Fibroblast of skin of left biceps (primary cell): ENCODE measurements around the gene DUOX1.

Experiments
- DNase-seq, 2 experiments: peaks; one replicate each; pipeline ENCODE4 v3.0.0-alpha.2; 2013; ENCODE audit warnings: low read depth in 2 of 2

DUOX1 gene

DNA sequence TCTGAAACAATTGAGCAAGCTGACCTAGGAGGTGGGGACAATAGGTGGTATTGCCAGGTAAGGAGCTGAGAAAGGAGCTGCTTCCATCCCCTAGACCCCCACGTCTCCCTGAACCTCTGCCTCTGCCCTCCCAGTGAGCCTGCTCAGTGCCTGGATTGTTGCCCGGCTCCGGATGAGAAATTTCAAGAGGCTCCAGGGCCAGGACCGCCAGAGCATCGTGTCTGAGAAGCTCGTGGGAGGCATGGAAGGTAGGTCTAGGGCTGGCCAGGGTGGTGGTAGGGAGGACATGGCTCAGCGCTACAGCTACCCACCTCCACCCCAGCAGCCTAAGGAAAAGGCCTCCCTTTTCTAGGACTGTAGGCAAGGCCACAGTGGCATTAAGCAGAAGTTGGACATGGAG lies 13.3 kb downstream of the DUOX1 start:
- DNase-seq = no peak

DNA sequence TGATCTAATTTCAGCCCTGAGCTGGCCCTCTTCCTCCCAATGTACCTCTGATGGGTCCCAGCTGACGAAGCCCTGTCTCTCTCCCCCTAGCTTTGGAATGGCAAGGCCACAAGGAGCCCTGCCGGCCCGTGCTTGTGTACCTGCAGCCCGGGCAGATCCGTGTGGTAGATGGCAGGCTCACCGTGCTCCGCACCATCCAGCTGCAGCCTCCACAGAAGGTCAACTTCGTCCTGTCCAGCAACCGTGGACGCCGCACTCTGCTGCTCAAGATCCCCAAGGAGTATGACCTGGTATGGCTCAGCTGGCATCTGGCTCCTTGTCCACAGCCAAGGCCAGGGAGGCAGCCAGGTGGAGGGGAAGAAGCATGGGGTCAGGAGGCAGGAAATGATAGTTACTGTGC lies 14.2 kb downstream of the DUOX1 start:
- no peak for DNase-seq

DNA sequence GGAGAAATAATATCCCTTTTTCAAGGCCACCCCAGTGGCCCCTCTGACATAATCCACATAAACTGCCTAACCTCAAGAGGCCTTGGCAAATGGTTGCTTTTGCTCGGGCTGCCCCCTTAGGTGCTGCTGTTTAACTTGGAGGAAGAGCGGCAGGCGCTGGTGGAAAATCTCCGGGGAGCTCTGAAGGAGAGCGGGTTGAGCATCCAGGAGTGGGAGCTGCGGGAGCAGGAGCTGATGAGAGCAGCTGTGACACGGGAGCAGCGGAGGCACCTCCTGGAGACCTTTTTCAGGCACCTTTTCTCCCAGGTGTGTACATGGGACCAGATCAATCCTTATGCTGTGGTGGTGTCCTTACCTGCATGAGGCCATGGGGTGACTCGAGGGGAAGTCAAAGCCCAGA lies 15.0 kb downstream of the DUOX1 start:
- DNase-seq = no peak

DNA sequence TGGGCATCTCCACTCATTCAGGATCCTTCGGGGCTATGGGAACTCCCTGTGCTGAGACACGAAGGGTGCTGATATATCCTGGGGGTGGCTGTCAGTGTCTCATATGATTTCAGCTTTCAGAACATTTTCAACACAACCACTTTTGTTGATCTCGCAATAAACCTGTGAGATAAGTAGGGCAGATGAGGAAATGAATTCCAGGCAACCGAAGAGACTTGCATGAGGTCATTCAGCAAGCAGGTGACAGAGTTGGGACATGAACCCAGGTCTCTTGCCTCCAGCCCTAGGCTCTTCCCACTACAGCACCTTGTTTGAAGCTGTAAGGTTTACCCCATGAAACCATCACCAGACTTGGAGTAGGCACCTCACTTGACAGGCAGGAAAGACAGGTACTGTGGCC lies 16.6 kb downstream of the DUOX1 start:
- DNase-seq = no peak

DNA sequence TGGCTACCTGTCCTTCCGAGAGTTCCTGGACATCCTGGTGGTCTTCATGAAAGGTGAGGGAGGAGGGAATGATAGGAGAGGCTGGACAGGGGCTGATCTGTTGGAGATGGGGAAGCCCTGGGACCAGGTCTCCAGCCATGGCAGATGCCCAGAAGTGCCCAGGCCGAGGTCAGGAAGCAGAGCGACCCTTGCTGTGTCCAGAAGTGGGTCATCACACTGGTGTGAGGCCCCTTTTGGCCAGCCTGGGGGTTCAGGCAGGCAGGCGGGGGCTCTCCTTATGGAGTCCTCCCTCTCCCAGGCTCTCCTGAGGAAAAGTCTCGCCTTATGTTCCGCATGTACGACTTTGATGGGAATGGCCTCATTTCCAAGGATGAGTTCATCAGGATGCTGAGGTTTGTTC lies 17.8 kb downstream of the DUOX1 start:
- no peak for DNase-seq

DNA sequence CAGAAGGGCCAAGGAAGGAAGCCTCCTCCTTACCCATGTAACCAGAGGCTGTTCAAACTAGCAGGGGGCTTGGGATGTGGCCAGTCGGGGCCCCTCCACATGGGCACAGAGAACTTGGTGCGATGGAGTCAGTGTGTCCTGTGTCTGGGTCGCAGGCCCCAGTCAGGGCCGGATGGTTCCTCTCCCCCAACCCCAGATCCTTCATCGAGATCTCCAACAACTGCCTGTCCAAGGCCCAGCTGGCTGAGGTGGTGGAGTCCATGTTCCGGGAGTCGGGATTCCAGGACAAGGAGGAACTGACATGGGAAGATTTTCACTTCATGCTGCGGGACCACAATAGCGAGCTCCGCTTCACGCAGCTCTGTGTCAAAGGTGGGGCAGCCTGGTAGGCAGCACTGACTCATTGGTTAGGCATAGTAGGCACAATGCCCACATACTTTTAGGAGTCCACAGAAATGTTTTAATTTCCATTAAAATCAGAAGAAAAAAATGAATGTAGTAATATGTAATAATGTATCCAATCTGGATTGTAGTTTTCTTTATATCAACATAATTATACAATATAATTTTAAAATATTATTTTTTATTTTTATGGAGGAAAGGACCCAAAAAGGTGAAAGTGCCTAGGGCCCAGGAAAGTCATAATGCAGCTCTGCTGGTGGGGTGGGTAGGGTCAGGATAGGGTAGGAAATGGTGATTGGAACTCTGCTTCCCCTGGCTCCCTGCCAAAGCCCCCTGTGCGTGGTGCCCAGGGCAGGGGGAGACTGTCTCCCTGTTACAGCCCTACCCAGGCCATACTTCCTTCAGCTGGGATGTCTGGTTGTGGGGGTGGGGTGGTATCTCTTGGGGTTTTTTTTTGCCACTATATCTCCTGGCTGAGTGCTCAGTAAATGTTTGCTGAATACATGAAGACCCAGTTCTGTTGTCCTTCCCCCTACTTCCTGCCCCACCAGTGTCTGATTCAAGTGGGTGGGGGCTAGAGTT lies 18.6 kb downstream of the DUOX1 start:
- DNase-seq = no peak

DNA sequence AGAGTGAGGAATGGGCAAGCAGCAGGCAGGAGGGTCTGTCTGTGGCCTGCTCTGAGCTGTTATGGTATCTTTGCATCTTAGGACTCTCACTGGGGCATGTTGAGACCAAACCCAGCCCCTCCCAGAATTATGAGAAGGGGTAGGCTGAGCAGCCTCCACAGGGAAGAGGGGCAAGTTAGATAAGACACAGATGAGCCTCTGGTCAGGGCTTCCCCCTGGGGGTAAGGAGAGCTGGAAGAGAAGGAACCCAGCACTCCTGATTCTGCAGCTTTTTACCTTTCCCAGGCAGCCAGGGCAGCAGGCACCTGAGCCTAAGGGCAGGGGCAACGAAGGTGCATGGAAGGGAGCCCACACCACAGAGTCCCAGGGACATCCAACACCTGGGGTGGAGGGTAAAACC lies 19.3 kb downstream of the DUOX1 start:
- no peak for DNase-seq

DNA sequence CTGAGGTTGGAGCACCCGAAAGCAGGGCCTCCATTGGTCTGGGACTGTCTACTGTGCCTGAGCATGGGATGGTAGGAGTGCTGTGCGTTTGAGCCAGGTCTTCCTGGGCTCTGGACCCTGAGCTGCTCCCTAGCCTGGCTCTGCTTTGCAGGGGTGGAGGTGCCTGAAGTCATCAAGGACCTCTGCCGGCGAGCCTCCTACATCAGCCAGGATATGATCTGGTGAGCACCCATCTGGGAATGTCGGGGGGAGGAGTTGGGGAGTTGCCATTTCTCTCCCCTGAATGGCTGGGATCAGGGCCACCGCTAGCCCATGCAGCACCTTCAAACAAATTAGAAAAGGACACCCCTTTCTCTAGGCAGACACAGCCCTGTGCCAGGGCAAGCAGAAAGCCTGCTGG lies 20.7 kb downstream of the DUOX1 start:
- DNase-seq = no peak

DNA sequence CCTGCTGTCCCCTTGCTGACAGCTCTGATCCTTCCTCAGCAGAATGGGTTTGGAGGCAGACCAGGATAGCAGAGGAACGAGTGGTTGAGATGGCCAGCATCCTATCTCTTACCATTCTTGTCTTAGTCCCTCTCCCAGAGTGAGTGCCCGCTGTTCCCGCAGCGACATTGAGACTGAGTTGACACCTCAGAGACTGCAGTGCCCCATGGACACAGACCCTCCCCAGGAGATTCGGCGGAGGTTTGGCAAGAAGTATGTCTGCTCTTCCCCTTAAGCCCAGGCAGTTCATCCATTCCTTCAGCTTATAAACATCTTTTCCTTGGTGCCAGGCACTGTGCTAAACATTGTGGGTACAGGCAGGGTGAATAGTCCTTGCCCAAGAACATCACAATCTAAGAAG lies 21.2 kb downstream of the DUOX1 start:
- DNase-seq = no peak

DNA sequence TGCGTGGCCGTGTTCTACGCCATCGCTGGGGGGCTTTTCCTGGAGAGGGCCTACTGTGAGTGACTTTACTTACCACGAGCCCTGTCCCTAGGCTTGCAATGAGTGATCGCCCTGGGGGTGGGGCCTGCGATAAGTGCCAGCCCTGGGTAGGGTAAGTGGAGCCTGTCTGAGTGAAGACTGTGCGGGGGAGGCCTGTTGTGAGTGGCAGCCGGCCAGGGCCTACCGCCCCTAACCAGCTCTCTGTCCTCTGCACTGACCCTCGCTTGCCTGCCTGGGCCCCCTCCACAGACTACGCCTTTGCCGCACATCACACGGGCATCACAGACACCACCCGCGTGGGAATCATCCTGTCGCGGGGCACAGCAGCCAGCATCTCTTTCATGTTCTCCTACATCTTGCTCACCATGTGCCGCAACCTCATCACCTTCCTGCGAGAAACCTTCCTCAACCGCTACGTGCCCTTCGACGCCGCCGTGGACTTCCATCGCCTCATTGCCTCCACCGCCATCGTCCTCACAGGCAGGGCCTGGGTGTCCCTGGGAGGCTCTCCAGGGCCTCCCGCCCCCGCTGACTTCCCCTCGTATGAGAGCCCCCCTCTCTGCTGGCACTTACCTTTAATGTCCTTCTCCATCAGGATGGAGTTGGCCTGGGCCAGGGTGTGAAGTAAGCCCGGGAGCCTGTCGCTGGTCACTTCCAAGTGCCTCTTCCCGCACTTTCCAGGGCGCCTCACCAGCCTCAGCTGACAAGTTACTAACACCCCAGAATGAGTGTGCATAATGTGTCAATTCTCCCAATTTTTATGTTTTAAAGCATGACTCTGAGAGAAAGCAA lies 22.4 kb downstream of the DUOX1 start:
- no peak for DNase-seq

DNA sequence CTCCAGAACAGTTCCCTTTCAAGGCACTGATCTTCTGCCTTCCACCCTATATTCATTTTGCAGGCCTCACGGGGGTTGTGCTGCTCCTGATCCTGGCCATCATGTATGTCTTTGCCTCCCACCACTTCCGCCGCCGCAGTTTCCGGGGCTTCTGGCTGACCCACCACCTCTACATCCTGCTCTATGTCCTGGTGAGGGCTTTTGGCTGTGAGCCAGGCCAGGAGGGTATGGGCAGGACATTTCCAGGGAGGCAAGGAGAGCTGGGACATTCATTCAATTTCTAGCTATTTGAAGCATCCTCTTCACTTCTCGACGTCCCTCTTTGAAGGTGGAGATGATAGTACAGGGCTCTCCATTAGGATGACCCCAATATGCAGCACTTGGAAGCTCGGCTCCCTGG lies 25.9 kb downstream of the DUOX1 start:
- no peak for DNase-seq

DNA sequence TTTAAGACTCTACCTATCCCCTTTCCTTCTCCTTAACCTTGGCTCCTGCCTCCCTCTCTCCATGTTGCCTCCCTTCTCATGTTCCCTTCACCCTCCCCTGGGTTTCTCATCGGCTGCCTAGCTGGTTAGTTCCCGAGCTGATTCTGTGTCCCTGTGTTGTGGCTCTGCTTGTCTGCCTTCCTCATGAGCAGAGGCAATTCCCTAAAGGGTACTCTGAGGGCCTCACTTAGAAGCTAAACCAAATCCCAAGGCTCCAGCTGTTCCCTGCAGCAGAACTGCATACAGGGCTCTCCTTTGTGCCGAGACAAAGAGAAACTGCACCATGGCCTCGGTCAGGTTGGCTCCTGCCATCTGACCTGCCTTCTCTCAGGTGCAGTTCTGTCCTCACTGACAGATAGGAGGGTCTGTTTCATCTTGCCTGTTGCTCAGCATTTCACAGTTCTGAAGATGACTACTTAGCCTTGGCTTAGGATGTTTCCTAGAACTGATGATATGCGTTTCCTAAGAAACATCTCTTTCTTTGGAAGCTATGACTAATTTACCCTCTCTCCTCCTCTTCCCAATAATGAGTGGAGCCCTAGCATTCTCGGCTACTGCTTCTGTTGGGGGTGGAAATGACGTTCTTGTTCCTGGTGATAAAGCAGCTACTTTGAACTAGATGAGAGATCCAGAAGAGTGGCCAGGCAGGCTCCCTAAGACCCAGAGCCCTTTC lies 27.1 kb downstream of the DUOX1 start:
- peak; percentile 21 to 22 for DNase-seq

DNA sequence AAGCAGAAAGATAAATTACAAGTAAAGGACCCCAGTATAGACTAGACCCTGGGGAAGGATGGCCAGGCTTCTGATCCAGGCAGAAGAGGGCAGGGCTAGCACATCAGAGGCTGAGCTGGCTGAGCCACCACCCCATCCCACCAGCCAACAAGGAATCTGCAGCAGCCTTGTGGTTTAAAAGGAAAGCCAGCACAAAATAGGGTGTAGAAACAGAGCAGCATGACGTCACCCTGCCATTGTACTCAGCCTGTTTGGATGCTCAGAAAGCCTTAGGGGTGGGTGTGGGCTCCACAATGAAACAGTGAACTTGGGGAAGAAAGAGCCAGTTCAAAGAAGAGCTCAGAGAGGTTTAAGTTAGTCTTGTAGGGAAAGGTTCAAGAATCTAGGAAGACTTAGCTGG lies 28.2 kb downstream of the DUOX1 start:
- peak; percentile 9 to 20 for DNase-seq

DNA sequence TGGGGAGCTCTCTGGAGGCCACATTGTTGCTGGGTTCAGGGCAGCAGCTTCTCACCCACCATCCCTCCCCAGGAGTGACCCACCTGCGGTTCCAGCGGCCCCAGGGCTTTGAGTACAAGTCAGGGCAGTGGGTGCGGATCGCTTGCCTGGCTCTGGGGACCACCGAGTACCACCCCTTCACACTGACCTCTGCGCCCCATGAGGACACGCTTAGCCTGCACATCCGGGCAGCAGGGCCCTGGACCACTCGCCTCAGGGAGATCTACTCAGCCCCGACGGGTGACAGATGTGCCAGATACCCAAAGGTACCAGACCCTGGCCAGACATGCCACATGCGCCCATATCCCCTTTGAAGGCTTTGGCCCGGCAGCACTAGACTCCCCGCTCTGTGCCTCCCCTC lies 31.9 kb downstream of the DUOX1 start:
- DNase-seq = no peak

DNA sequence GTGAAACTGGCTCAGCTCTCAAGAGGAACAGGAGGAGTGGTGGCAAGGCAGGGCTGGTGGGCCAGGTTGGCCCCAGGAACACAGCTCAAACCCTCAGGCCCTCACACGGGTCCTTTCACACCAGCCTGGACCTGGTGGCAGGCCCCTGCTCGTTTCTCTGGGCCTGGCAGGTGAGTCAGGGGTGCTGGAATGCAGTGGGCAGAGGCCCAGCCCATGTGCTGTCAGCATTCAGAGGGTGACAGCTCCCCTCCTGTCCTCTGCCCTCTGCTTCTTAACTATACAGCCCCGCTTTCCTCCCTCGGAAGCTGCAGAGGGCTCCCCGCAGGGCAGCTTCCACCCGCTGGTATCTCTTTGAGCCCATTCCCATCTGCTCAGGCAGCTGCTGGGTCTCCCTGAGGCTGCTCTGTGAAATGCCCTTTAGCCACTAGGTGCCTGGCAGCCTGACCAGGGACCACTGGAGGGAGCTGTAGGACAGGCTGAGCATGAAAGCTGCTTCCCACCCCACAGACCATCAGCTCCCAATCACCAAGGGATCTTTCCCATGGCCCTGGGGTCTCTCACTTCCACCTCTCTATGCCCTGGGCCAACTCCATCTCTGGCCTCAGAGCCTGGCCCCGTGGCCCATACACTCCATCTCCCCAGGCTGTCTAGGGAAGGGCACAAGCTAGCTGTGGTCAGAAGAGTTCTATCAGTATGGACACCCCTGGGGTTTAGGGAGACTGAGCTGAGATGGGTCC lies 33.1 kb downstream of the DUOX1 start:
- DNase-seq = peak; percentile 28 to 39

DNA sequence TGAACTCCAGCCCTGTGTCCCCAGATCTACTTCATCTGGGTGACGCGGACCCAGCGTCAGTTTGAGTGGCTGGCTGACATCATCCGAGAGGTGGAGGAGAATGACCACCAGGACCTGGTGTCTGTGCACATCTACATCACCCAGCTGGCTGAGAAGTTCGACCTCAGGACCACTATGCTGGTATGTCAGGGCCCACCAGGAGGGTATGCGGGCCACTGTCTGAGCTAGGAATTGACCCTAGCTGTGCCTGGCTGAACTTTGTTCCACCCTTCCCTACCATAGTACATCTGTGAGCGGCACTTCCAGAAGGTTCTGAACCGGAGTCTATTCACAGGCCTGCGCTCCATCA lies 33.7 kb downstream of the DUOX1 start:
- DNase-seq = no peak

DNA sequence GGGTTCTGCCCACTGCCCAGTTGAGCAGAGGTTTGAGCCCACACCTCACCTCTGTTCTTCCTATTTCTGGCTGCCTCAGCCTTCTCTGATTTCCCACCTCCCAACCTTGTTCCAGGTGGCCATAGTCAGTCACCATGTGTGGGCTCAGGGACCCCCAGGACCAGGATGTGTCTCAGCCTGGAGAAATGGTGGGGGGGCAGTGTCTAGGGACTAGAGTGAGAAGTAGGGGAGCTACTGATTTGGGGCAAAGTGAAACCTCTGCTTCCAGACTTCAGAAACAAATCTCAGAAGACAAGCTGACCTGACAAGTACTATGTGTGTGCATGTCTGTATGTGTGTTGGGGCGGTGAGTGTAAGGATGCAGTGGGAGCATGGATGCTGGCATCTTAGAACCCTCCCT lies 35.1 kb downstream of the DUOX1 start:
- DNase-seq = no peak

DNA sequence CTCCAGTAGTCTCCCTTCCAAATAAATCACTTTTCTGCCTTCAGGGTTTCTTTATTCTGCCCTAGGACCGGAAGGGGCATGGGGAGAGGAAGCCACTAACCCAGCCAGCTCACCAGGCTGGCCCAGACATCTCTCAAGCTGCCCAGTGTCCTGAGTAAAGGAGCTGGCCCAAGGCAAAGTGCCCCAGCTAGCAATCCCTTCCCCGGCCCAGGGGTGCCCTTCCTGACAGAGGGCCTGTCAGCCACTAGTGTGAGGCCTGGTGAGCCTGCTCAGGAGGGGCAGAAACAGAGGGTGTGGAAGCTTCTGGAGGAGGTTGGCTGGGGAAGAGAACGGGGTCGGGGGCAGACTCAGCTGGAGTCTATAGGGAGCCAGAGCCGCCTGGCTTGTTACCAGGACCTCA lies 35.7 kb downstream of the DUOX1 start:
- DNase-seq = no peak

DNA sequence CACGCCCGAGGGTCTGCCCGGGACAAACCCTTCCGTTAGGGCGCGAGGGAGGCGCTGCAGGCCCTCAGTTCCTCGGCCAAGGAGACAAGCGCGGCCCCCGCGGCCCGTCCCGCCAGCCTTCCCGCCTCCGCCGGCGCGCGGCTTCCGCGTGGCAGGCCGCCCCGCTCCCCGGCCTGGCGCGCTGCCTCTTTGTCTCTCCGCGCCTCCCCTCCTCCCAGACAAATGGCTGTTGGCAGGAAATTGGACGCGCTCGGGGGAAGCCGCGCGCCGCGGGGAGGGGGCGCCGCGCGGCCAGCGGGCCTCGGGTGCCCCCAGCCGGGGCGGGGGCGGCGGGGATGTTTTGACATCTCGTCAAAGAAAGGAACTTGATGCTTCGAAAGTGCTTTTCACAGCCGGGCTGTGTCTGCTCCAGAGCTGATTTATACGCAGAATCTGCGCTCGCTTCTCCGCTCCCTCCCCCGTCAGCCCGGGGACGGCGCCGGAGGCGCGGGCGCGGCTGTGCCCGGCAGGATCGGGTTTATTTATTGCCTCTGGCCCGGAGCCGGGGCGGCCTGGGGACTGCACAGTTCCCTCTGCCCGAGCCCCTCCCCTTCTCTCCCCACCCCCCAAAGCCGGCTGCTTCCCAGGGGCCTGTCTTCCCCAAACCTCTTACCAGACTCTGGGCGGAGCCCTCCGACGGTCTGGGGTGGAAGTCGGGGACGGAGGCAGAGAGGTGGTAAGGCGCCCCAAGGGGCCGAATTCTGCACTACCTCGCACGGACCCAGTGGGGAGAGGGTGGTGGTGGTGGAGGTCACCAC lies 37.2 kb downstream of the DUOX1 start:
- DNase-seq = peak; percentile 62 to 67

DNA sequence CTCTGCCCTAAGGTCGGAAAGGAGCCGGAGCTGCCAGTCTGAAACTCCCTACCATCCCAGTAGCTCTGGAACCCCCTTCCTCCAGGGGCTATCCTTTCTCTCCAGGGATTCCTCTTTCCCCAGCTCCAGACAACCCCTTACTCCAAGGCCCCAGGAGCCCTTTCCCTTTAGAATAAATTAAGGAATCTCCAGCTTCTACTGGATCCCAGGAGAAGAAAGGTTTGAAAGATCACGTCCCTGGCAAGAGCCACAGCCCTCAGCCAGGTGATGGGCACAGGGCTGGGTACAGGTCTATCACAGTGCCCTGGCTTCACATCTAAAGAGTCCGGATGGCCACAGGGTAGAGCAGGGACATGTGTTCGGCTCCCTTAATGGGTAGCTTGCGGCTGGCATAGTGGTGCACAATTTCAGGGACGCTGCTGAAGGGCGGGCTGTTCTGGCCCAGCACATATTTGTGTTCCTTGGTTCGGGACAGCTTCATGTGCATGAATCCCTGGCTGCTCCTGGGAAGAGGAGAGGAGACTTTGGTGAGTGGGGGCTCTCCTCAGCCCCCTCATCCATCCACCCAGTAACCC lies 37.9 kb downstream of the DUOX1 start:
- no peak for DNase-seq
